ENCODE data around the gene RASA3. TPM values are rescaled to one million over a fixed set of nuclear protein-coding genes. Genes with fewer than 3 reads are reported as not detected.

The RASA3 gene
- total RNA-seq, 1 donor from 2014 or later = 29.9 TPM

GRCh38 chr13:113954046-113954835, 178.2 kb downstream of the RASA3 start:
- Mint-ChIP-seq H3K4me1 (ENCODE audit: low read depth) (no peaks in the 10 kb centered on the region), H3K9me3 (ENCODE audit: low read depth) (no peaks in the 10 kb centered on the region), H3K36me3 (ENCODE audit: low read depth) (peaks cover 24% of the 10 kb centered on the region), H3K27ac (ENCODE audit: unreplicated experiment) (no peak overlapping the region), H3K4me3 (ENCODE audit: unreplicated experiment) (no peak overlapping the region), H3K27me3 (ENCODE audit: low read depth) (no peaks in the 10 kb centered on the region)
- peak; percentile 68 for DNase-seq (ENCODE audit: low spot score)
- peak; percentile 13 for TF ChIP-seq CTCF (IDR thresholded peaks at IDR 0.05)

DNA sequence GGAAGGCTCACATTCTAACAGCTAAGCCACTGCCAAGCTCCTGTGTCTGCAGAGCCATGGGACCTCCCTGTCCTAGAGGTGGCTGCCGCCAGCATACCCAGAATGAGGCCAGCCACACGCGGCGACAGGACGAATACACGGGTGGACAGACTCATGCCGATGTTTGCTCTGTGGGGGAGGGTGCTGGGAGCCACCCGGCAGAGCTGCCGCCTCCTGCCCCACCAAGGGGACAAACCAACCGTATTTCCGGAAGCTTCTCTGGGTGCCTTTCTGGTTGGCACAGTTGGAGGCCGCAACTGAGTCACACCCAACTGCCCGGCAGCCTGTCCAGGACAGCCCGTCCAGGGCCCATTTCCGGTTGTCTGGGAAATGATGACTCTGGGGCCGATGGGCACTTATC, 178.9 kb downstream of the RASA3 start:
- DNase-seq (ENCODE audit: low spot score) = peak; percentile 69
- Mint-ChIP-seq H3K27ac (ENCODE audit: unreplicated experiment) (no peak overlapping the region), H3K4me1 (ENCODE audit: low read depth) (no peaks in the 10 kb centered on the region), H3K36me3 (ENCODE audit: low read depth) (peaks cover 20% of the 10 kb centered on the region), H3K9me3 (ENCODE audit: low read depth) (no peaks in the 10 kb centered on the region), H3K27me3 (ENCODE audit: low read depth) (no peaks in the 10 kb centered on the region), H3K4me3 (ENCODE audit: unreplicated experiment) (no peak overlapping the region)
- no peak for TF ChIP-seq CTCF (IDR thresholded peaks at IDR 0.05)

GRCh38 chr13:113952983-113953520, 179.4 kb downstream of the RASA3 start:
- Mint-ChIP-seq H3K9me3 (ENCODE audit: low read depth) (no peaks in the 10 kb centered on the region), H3K4me3 (ENCODE audit: unreplicated experiment) (no peak overlapping the region), H3K36me3 (ENCODE audit: low read depth) (peaks cover 19% of the 10 kb centered on the region), H3K27ac (ENCODE audit: unreplicated experiment) (no peak overlapping the region), H3K4me1 (ENCODE audit: low read depth) (no peaks in the 10 kb centered on the region), H3K27me3 (ENCODE audit: low read depth) (no peaks in the 10 kb centered on the region)
- TF ChIP-seq CTCF (IDR thresholded peaks at IDR 0.05) = no peak
- DNase-seq (ENCODE audit: low spot score) = no peak

GRCh38 chr13:113952151-113952982, 180.1 kb downstream of the RASA3 start:
- H3K27ac Mint-ChIP-seq (ENCODE audit: unreplicated experiment) = no peak overlapping the region
- H3K36me3 Mint-ChIP-seq (ENCODE audit: low read depth) = peaks cover 19% of the 10 kb centered on the region
- H3K4me3 Mint-ChIP-seq (ENCODE audit: unreplicated experiment) = no peak overlapping the region
- H3K9me3 Mint-ChIP-seq (ENCODE audit: low read depth) = no peaks in the 10 kb centered on the region
- H3K4me1 Mint-ChIP-seq (ENCODE audit: low read depth) = no peaks in the 10 kb centered on the region
- TF ChIP-seq CTCF (IDR thresholded peaks at IDR 0.05) = no peak
- H3K27me3 Mint-ChIP-seq (ENCODE audit: low read depth) = no peaks in the 10 kb centered on the region
- peak; percentile 81 for DNase-seq (ENCODE audit: low spot score)

Measured in chondrocyte (in vitro differentiated cells).